ENCODE results near the gene ALAD.
"Not testable (repeated sequence)": the region's sequence is repeated elsewhere in the genome, so short reads cannot be mapped to it uniquely, and the experiment has no call there.

DNA sequence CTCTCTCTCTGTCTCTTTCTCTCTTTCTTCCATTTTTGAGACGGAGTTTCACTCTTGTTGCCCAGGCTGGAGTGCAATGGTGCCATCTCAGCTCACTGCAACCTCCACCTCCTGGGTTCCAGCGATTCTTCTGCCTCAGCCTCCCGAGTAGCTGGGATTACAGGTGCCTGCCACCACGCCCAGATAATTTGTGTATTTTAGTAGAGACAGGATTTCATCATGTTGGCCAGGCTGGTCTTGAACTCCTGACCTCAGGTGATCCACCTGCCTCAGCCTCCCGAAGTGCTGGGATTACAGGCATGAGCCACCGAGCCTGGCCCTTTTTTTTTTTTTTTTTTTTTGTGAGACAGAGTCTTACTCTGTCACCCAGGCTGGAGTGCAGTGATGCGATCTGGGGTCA is 19.6 kb downstream of the ALAD start:
- TF ChIP-seq PAX5 (IDR thresholded peaks at IDR 0.05; ENCODE audit: insufficient read depth, low read length, severe bottlenecking); POLR2AphosphoS5 (IDR thresholded peaks at IDR 0.05; ENCODE audit: low read depth, low read length); POLR2A (IDR thresholded peaks at IDR 0.05; ENCODE audit: low read depth, low read length): not testable (repeated sequence)
